HCT116 (cell line): Measurements from ENCODE around the gene HTRA3. TPM values are rescaled to one million over a fixed set of nuclear protein-coding genes. Genes with fewer than 3 reads are reported as not detected.

ENCODE experiments used
- ATAC-seq: fragments of 200-7000 bp; cut with Tn5 transposase; 2 replicates; pipeline ENCODE4 v1.9.1; 2020; ENCODE audit warnings: mild to moderate bottlenecking, moderate library complexity
- BruUV-seq: library from RNA; stranded (reverse); fragments of 400-500 nt; replicated peaks from 2 replicates; lab custom pipeline; 2021; lab: Mats Ljungman, UMichigan
- CTCF ChIA-PET: fragments of 300-600 bp; sonication (Branson Sonifier 250); formaldehyde crosslinking; loops from one replicate; lab custom pipeline; 2021; ENCODE audit warnings: antibody characterized with exemption; lab: Charles Lee
- POLR2A ChIA-PET: fragments of 300-600, 350-600 bp; sonication (Branson Sonifier 250); formaldehyde crosslinking; loops from one replicate; lab custom pipeline; 2021; ENCODE audit warnings: antibody characterized with exemption; lab: Charles Lee
- RAD21 ChIA-PET, 2 experiments: fragments of 300-600 bp; sonication (Branson Sonifier 250); formaldehyde crosslinking; loops; one replicate each; lab custom pipeline; 2023; ENCODE audit warnings: low total read pairs in 2 of 2; ENCODE audit not compliant: uncharacterized antibody in 2 of 2, unreplicated experiment in 2 of 2, low non-redundant PET in 1 of 2; lab: Charles Lee
- DNase-seq: peaks from one replicate; pipeline ENCODE4 v3.0.0-alpha.2; 2010; ENCODE audit warnings: low read depth, low spot score
- H2AFZ ChIP-seq: fragments of 200-600 bp; shearing (Covaris generic), sonication (generic); 2 replicates; pipeline ENCODE4 v1.6.1; 2017; ENCODE audit warnings: low read depth, mixed run types, mixed read lengths, antibody characterized with exemption, low read length; ENCODE audit not compliant: poor library complexity, severe bottlenecking
- H3K27ac ChIP-seq: 2 replicates; pipeline ENCODE4 v1.5.1; 2012; ENCODE audit warnings: low read depth, low read length
- H3K27me3 ChIP-seq: fragments of 200-600 bp; sonication (generic); 2 replicates; pipeline ENCODE4 v1.6.1; 2016; ENCODE audit warnings: mixed run types, low read length, mixed read lengths; ENCODE audit not compliant: insufficient read depth
- H3K36me3 ChIP-seq, 2 experiments: fragments of 200-500 bp in 1 of 2; fragments of 200-600 bp in 1 of 2; sonication (Bioruptor generic) in 1 of 2; sonication (generic) in 1 of 2; 2 replicates each; pipeline versions ENCODE4 v1.5.1 to v1.6.1; 2014 to 2016; ENCODE audit warnings: low read length in 2 of 2, inconsistent platforms in 1 of 2, mixed read lengths in 1 of 2, mixed run types in 1 of 2; ENCODE audit not compliant: insufficient read depth in 2 of 2, control insufficient read depth in 1 of 2
- H3K4me1 ChIP-seq, 2 experiments: fragments of 200-600 bp in 1 of 2; sonication (generic) in 1 of 2; 2 replicates each; pipeline versions ENCODE4 v1.5.1 to v1.6.1; 2012 to 2017; ENCODE audit warnings: low read length in 2 of 2, inconsistent platforms in 1 of 2, mild to moderate bottlenecking in 1 of 2, mixed read lengths in 1 of 2, mixed run types in 1 of 2, moderate library complexity in 1 of 2; ENCODE audit not compliant: insufficient read depth in 2 of 2, control insufficient read depth in 1 of 2
- H3K4me2 ChIP-seq: fragments of 200-600 bp; sonication (generic); 2 replicates; pipeline ENCODE4 v1.6.1; 2017; ENCODE audit warnings: mixed run types, low read length, mixed read lengths
- H3K4me3 ChIP-seq, 2 experiments: fragments of 200-600 bp in 1 of 2; sonication (generic) in 1 of 2; replicated peaks in 1 of 2; 2 replicates each; pipeline ENCODE4 v1.5.1; 2011 to 2016; ENCODE audit warnings: low read length in 2 of 2, control low read depth in 1 of 2, low read depth in 1 of 2, mild to moderate bottlenecking in 1 of 2, mixed read lengths in 1 of 2, mixed run types in 1 of 2
- H3K79me2 ChIP-seq: fragments of 200-600 bp; sonication (generic); 2 replicates; pipeline ENCODE4 v1.6.1; 2017; ENCODE audit warnings: mild to moderate bottlenecking, mixed run types, low read length, moderate library complexity, mixed read lengths; ENCODE audit not compliant: insufficient read depth
- H3K9ac ChIP-seq: fragments of 200-600 bp; sonication (generic); 2 replicates; pipeline ENCODE4 v1.6.1; 2016; ENCODE audit warnings: low read length, mixed read lengths
- H3K9me2 ChIP-seq: fragments of 200-600 bp; sonication (generic), shearing (Covaris generic); 2 replicates; pipeline ENCODE4 v1.6.1; 2017; ENCODE audit warnings: mixed run types, mild to moderate bottlenecking, moderate library complexity; ENCODE audit not compliant: insufficient read depth
- H3K9me3 ChIP-seq, 2 experiments: fragments of 200-500 bp in 1 of 2; fragments of 200-600 bp in 1 of 2; sonication (Bioruptor generic) in 1 of 2; sonication (generic) in 1 of 2; 2 replicates each; pipeline ENCODE4 v1.6.1; 2014 to 2017; ENCODE audit warnings: low read length in 2 of 2, mixed read lengths in 2 of 2, inconsistent platforms in 1 of 2, low read depth in 1 of 2, mild to moderate bottlenecking in 1 of 2, mixed run types in 1 of 2, moderate library complexity in 1 of 2; ENCODE audit not compliant: control insufficient read depth in 1 of 2, insufficient read depth in 1 of 2
- H4K20me1 ChIP-seq: fragments of 200-600 bp; sonication (generic), shearing (Covaris generic); 2 replicates; pipeline ENCODE4 v1.6.1; 2017; ENCODE audit warnings: mixed run types, mild to moderate bottlenecking, moderate library complexity; ENCODE audit not compliant: insufficient read depth
- CEBPB ChIP-seq: IDR thresholded peaks from 2 replicates; pipeline ENCODE4 v1.6.1; 2012; ENCODE audit warnings: low read depth
- EZH2 ChIP-seq: fragments of 200-600 bp; sonication (generic); IDR thresholded peaks from 2 replicates; pipeline ENCODE4 v1.6.1; 2017; ENCODE audit warnings: antibody characterized with exemption, mixed run types
- EZH2phosphoT487 ChIP-seq: fragments of 200-600 bp; IDR thresholded peaks from 2 replicates; pipeline ENCODE4 v1.6.1; 2018; ENCODE audit warnings: antibody characterized with exemption, borderline replicate concordance
- FOSL1 ChIP-seq: IDR thresholded peaks from 2 replicates; pipeline ENCODE4 v1.6.1; 2012; ENCODE audit warnings: low read depth
- JUND ChIP-seq: IDR thresholded peaks from 2 replicates; pipeline ENCODE4 v1.6.1; 2012
- POLR2AphosphoS5 ChIP-seq: IDR thresholded peaks from 2 replicates; pipeline ENCODE4 v1.6.1; 2011; ENCODE audit warnings: mild to moderate bottlenecking, low read depth, low read length, moderate library complexity
- SIN3A ChIP-seq: IDR thresholded peaks from 2 replicates; pipeline ENCODE4 v1.6.1; 2012; ENCODE audit warnings: low read depth
- SP1 ChIP-seq: IDR thresholded peaks from 2 replicates; pipeline ENCODE4 v1.6.1; 2012; ENCODE audit warnings: low read depth
- TCF7L2 ChIP-seq: IDR thresholded peaks from 2 replicates; pipeline ENCODE4 v1.7.0; 2011; ENCODE audit warnings: borderline replicate concordance, inconsistent platforms; ENCODE audit not compliant: insufficient read depth, insufficient read length; ENCODE audit errors: extremely low read depth
- YY1 ChIP-seq: IDR thresholded peaks from 2 replicates; pipeline ENCODE4 v1.6.1; 2011; ENCODE audit warnings: low read length, low read depth, moderate library complexity, mild to moderate bottlenecking; ENCODE audit not compliant: insufficient replicate concordance; ENCODE audit errors: extremely low read depth
- intact Hi-C: fragments of 100-400 bp; cut with micrococcal nuclease; formaldehyde crosslinking; loops from 2 replicates; pipeline ENCODE4 v1.10.0; 2022
- total RNA-seq: library from RNA; stranded (reverse); gene quantifications from one replicate; pipeline ENCODE4 v1.2.1, GENCODE V29; 2021; ENCODE audit not compliant: unreplicated experiment
- TF ChIP-seq, protein P1 (sequence below): IDR thresholded peaks from 2 replicates; pipeline ENCODE4 v1.6.1; 2012

The HTRA3 gene
- total RNA-seq, 1 experiment from 2014 or later, result not detected

- TF ChIP-seq POLR2AphosphoS5 (0 out of 2 replicates have a peak, but pooled peaks have one; percentile 38), EZH2 (no peak), FOSL1 (peak; percentile 76), YY1 (no peak)
Measured at GRCh38 chr4:8303485-8304281, 34.1 kb downstream of the HTRA3 start (continued).

GRCh38 chr4:8304827-8305695 lies 35.5 kb downstream of the HTRA3 start:
- Histone ChIP-seq H3K4me2 (no peak overlapping the region), H3K9me3 (no peaks in the 10 kb centered on the region), H3K9me2 (no peaks in the 10 kb centered on the region), H3K4me3 (no peak overlapping the region), H3K9ac (no peak overlapping the region), H3K27ac (no peak overlapping the region), H3K79me2 (no peaks in the 10 kb centered on the region), H2AFZ (no peak overlapping the region), H3K27me3 (no peaks in the 10 kb centered on the region), H3K36me3 (no peaks in the 10 kb centered on the region), H4K20me1 (no peaks in the 10 kb centered on the region), H3K4me1 (peaks cover 3 to 20% of the 10 kb centered on the region in 2 experiments; a peak in 3 of 4 replicates)
- intact Hi-C loops, result no loop called here
- no TSS peak for BruUV-seq
- ATAC-seq (no peak), DNase-seq (no peak)
- ChIA-PET CTCF (no interaction called here), POLR2A (no interaction called here), RAD21 (no interaction called here)
- TF ChIP-seq EZH2phosphoT487, result no peak
- TF ChIP-seq TCF7L2, result no peak
- no peak for TF ChIP-seq POLR2AphosphoS5
- no peak for TF ChIP-seq CEBPB
- no peak for TF ChIP-seq EZH2
- TF ChIP-seq SP1, result no peak
- TF ChIP-seq, protein P1, sequence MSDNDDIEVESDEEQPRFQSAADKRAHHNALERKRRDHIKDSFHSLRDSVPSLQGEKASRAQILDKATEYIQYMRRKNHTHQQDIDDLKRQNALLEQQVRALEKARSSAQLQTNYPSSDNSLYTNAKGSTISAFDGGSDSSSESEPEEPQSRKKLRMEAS, result no peak
- no peak for TF ChIP-seq JUND
- no peak for TF ChIP-seq SIN3A
